HCT116 (cell line): ENCODE results near the gene SGMS1.
"Not testable (repeated sequence)": the region's sequence is repeated elsewhere in the genome, so short reads cannot be mapped to it uniquely, and the experiment has no call there.

ENCODE experiments used
- FOSL1 ChIP-seq: IDR thresholded peaks from 2 replicates; pipeline ENCODE4 v1.6.1; 2012; ENCODE audit warnings: low read depth
- YY1 ChIP-seq: IDR thresholded peaks from 2 replicates; pipeline ENCODE4 v1.6.1; 2011; ENCODE audit warnings: low read length, low read depth, moderate library complexity, mild to moderate bottlenecking; ENCODE audit not compliant: insufficient replicate concordance; ENCODE audit errors: extremely low read depth
- ZNF274 ChIP-seq: fragments of 200-500 bp; sonication (Bioruptor generic); IDR thresholded peaks from 2 replicates; pipeline ENCODE4 v1.6.1; 2014; ENCODE audit warnings: mild to moderate bottlenecking, low read depth, low read length, inconsistent platforms
- TF ChIP-seq, protein P1 (sequence below), 3 experiments: fragments of 200-600 bp in 1 of 3; sonication (generic) in 1 of 3; IDR thresholded peaks in 2 of 3; conservative IDR thresholded peaks in 1 of 3; 2 replicates each; pipeline ENCODE4 v1.5.1; 2012 to 2017; ENCODE audit warnings: low read depth in 2 of 3, low read length in 2 of 3, antibody characterized with exemption in 1 of 3, borderline replicate concordance in 1 of 3, control low read depth in 1 of 3, mild to moderate bottlenecking in 1 of 3, mixed read lengths in 1 of 3, mixed run types in 1 of 3, moderate library complexity in 1 of 3; ENCODE audit not compliant: insufficient read depth in 1 of 3

DNA sequence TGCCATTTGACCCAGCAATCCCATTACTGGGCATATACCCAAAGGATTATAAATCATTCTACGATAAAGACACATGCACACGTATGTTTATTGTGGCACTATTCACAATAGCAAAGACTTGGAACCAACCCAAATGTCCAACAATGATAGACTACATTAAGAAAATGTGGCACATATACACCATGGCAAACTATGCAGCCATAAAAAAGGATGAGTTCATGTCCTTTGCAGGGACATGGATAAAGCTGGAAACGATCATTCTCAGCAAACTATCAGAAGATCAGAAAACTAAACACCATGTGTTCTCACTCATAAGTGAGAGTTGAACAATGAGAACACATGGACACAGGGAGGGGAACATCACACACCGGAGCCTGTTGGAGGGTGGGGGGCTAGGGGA, 257.3 kb downstream of the SGMS1 start:
- not testable (repeated sequence) for TF ChIP-seq FOSL1, ZNF274, YY1
- TF ChIP-seq, protein P1, sequence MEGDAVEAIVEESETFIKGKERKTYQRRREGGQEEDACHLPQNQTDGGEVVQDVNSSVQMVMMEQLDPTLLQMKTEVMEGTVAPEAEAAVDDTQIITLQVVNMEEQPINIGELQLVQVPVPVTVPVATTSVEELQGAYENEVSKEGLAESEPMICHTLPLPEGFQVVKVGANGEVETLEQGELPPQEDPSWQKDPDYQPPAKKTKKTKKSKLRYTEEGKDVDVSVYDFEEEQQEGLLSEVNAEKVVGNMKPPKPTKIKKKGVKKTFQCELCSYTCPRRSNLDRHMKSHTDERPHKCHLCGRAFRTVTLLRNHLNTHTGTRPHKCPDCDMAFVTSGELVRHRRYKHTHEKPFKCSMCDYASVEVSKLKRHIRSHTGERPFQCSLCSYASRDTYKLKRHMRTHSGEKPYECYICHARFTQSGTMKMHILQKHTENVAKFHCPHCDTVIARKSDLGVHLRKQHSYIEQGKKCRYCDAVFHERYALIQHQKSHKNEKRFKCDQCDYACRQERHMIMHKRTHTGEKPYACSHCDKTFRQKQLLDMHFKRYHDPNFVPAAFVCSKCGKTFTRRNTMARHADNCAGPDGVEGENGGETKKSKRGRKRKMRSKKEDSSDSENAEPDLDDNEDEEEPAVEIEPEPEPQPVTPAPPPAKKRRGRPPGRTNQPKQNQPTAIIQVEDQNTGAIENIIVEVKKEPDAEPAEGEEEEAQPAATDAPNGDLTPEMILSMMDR (IDR thresholded peaks at IDR 0.05 in 2 of 3, conservative IDR thresholded peaks at IDR 0.05 in 1 of 3; ENCODE audit: borderline replicate concordance in 1 of 3, insufficient read depth in 1 of 3, low read depth in 2 of 3, low read length in 2 of 3) = not testable (repeated sequence)
